ENCODE data around the gene ADCY2. TPM values are rescaled to one million over a fixed set of nuclear protein-coding genes. Genes with fewer than 3 reads are reported as not detected.

Gene ADCY2
- total RNA-seq, 2 experiments from 2014 or later = not detected

DNA sequence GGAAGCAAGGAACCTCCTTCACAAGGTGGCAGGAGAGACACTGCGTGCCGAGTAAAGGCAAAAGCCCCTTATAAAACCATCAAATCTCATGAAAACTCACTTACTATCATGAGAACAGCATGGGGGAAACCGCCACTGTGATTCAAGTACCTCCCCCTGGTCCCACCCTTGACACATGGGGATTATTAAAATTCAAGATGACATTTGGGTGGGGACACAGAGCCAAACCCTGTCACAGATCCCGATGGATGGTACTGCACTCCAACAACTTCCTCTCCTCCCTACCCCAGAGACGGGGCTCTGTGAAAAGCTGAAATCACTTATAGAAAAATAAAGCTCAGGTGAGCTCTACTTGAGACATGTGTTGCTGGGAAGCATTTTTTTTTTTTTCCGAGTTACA lies 10.3 kb upstream of the ADCY2 start:
- Mint-ChIP-seq H3K9me3 (no peaks in the 10 kb centered on the region), H3K4me3 (no peak overlapping the region), H3K36me3 (ENCODE audit: low read depth) (no peaks in the 10 kb centered on the region), H3K27ac (no peak overlapping the region), H3K27me3 (peaks cover 3% of the 10 kb centered on the region), H3K4me1 (no peaks in the 10 kb centered on the region)
- ChIA-PET POLR2A (no interaction called here), CTCF (no interaction called here)
- no peak for DNase-seq

DNA sequence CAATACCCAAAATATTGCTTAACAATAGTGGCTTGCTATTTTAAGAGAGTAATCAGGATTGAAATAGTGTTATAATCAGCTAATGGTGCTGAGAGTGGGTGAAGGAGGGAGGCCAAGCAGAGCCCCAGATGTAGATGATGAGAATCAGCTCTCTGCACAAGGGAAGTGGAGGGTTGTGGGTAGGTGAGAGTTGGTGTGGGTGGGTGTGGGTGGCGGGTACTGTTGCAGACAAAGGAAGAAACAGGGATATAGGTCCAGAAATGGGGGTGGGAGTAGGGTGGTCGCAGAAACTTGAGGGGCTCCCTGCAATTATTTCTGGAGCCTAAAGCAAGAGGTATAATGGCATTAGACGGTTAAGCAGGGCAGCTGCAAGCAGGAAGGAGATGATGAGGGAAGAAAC lies 7.4 kb upstream of the ADCY2 start:
- ChIA-PET CTCF (no interaction called here), POLR2A (no interaction called here)
- no peak for DNase-seq
- Mint-ChIP-seq H3K27ac (no peak overlapping the region), H3K4me1 (no peaks in the 10 kb centered on the region), H3K27me3 (peaks cover 12% of the 10 kb centered on the region), H3K4me3 (no peak overlapping the region), H3K36me3 (ENCODE audit: low read depth) (no peaks in the 10 kb centered on the region), H3K9me3 (no peaks in the 10 kb centered on the region)

DNA sequence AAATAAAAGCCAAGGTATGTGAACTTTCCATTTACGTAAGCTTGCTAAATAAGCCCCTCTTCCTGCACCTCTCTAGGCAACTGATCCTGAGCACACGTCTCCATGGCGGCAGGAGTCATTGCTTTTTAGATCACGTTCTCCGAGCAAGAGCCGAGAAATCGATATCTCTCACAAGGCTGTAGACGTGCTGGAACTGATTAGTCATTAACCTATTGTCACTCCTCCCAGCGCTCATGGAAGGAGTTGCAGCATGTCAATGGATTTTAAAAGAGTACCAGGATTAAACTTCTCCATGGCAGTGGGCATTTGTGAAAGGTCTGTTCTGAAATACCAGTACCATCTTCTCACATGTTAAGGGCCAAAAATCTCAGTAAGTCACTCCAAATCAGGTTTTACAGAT lies 4.7 kb upstream of the ADCY2 start:
- Mint-ChIP-seq H3K36me3 (ENCODE audit: low read depth) (no peaks in the 10 kb centered on the region), H3K4me1 (no peaks in the 10 kb centered on the region), H3K27ac (no peak overlapping the region), H3K27me3 (peaks cover 20% of the 10 kb centered on the region), H3K9me3 (no peaks in the 10 kb centered on the region), H3K4me3 (no peak overlapping the region)
- POLR2A ChIA-PET = no interaction called here
- CTCF ChIA-PET = no interaction called here
- no peak for DNase-seq

DNA sequence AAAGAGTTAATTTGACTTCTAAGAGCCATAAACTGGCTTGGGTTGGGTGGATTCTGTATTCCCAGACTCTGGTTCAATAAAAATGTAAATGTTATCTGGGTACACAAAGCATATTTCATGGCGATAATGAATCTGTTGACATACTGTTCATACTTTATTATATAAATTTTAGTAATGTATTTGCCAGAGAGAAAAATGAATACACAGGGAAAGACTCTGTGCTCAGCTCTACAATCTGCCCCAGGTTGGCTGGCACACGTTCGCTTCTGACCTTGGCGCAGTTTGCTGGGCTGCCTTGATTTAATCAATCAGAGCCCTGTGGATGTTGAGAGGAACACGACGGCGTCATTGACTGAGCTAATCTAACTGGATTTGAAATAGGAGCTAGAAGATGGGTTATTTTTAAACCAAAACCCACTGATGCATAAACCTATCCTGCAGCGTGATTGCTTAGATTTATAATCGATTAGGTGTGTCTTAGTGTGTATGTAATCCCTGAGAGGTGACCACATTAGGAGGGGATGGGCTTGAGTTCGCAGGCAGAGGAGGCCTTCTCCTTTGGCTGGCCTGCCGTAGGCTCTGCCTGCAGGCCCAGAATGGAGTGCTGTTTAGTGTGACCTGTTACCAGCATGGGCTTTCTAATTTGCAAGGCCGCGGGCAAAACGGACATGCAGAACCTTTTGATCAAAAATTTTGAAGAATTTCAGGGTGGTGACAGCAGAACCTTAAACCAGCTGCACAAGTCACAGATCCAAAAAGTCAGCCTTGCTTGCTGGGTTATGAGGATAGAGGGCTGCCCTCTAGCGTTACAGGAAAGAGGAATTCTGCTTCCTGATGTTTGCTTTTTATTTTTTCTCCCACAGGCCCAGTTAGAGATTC lies 3.9 kb upstream of the ADCY2 start:
- ChIA-PET POLR2A (no interaction called here), CTCF (no interaction called here)
- no peaks in the 10 kb centered on the region for H3K9me3 Mint-ChIP-seq
- H3K27me3 Mint-ChIP-seq = peaks cover 25% of the 10 kb centered on the region
- H3K27ac Mint-ChIP-seq = no peak overlapping the region
- DNase-seq = no peak
- no peak overlapping the region for H3K4me3 Mint-ChIP-seq
- H3K36me3 Mint-ChIP-seq (ENCODE audit: low read depth) = no peaks in the 10 kb centered on the region
- H3K4me1 Mint-ChIP-seq = peaks cover 3% of the 10 kb centered on the region

DNA sequence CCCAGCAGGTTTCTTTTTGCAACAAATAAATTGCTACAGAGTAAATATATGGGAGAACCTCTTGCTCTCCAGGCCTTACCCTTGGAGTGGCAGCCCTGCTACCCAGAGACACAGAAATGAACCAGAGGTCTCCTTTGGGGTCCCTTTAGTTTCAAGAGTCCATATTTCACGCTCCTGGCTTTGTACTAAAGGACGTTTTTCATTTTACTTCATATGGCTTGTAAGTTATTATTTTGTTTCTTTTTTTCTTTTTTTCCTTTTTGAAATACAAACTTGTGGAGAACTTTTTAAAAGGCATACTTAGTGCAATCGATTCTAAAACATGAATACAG lies 3.3 kb upstream of the ADCY2 start:
- Mint-ChIP-seq H3K36me3 (ENCODE audit: low read depth) (no peaks in the 10 kb centered on the region), H3K27ac (no peak overlapping the region), H3K4me1 (peaks cover 3% of the 10 kb centered on the region), H3K27me3 (peaks cover 30% of the 10 kb centered on the region), H3K9me3 (no peaks in the 10 kb centered on the region), H3K4me3 (no peak overlapping the region)
- DNase-seq = no peak
- POLR2A ChIA-PET = no interaction called here
- CTCF ChIA-PET = no interaction called here

DNA sequence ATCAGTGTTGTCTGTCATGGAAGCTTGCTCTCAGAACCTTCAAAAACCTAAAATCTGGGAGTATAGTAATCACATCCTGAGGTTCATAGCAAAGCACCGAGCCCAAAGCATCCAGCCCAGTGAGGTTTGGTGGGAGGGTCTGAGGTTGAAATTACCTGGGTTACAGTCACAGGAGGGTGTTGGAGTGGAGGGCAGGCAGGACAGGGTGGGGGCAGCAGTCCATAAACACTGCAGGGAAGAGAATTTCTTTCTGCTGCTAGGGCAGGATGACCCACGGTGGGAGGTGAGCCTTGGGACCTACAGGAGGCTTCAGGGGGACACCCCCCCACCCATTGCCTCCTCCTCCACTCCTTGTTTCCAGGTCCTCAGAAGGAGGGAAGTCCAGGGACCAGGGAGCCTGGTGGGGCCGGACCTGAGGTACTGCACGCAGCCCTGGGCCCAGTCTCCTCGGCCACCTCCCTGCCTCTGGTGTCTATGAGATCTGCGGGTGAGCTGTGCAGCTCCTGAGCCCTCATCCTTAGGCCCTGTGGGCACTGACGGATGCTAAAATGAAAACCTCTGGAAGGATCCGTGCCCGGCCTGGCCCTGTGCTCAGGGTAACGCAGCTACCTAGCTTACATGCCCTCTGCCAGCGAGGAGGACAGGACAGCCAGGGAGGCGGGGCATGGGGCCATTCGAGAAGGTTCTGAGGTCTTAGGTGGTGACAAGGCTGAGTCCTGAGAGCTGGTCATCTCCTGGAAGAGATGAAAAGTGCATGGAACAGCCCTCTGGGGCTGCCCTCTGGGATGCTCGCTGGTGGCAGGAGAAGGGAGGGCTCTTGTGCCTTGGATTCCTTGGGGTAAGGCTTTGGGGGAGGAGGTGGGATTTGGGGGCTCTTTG lies 1.8 kb upstream of the ADCY2 start:
- Mint-ChIP-seq H3K4me1 (peaks cover 3% of the 10 kb centered on the region), H3K9me3 (no peaks in the 10 kb centered on the region), H3K36me3 (ENCODE audit: low read depth) (no peaks in the 10 kb centered on the region), H3K27ac (no peak overlapping the region), H3K4me3 (no peak overlapping the region), H3K27me3 (peaks cover 40% of the 10 kb centered on the region)
- ChIA-PET CTCF (no interaction called here), POLR2A (no interaction called here)
- no peak for DNase-seq

DNA sequence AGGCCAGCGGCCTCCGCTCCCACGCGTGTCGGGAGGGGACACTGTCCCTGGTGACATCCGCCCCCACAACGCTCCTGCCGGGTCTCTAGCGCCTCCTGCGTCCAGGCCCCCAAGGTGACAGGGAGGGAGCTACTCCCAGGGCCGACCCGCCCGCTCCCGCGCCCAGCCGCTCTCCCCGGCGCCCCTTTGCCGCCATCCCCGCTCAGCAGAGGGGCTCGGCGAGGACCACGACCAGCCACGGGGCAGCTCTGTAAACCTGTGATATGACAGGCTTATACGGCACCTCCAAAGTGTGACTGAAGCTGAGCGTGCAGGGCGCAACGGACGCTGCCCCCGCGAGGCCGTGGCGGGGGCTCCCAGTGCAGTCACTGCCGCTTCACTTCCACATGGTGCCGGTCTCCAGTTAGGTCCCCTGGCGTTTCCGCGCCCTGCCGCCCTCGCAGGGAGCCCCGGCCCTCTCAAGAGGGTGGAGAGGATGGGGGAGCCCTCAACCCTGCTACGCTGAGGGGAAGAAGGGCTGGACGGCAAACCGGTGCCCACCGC lies 978 bp upstream of the ADCY2 start:
- no peak overlapping the region for H3K27ac Mint-ChIP-seq
- ChIA-PET CTCF (no interaction called here), POLR2A (no interaction called here)
- peaks cover 40% of the 10 kb centered on the region for H3K27me3 Mint-ChIP-seq
- no peaks in the 10 kb centered on the region for H3K9me3 Mint-ChIP-seq
- H3K36me3 Mint-ChIP-seq (ENCODE audit: low read depth) = no peaks in the 10 kb centered on the region
- H3K4me3 Mint-ChIP-seq = no peak overlapping the region
- DNase-seq = no peak
- H3K4me1 Mint-ChIP-seq = peaks cover 3% of the 10 kb centered on the region

DNA sequence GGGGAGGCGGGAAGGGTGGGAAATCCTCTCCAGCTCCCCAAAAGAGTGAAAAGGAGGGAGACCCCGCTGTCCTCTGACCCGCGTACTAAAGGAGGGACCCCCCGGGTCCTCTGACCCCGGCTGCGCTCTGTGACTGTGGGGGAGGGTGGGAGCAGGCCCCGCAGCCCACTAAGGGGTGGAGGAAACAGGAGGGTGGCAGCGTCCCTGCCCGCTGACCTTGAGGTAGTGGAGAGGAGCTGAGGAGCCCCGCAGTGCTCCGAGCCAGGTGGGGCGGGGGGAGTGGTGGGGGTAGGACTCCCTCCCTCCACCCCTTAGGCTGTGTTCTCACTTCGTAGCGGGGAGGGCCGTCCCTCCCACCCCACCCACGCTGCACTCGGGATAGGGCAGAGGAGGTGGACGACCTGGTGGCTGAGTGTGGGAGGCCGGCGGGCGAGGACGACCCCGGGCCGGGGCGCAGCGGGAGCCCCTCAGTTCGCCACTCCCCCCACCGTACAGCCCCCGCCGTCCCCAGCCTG lies 449 bp upstream of the ADCY2 start:
- CTCF ChIA-PET = no interaction called here
- peaks cover 40% of the 10 kb centered on the region for H3K27me3 Mint-ChIP-seq
- POLR2A ChIA-PET = no interaction called here
- no peaks in the 10 kb centered on the region for H3K36me3 Mint-ChIP-seq (ENCODE audit: low read depth)
- H3K4me3 Mint-ChIP-seq = no peak overlapping the region
- DNase-seq = no peak
- peaks cover 3% of the 10 kb centered on the region for H3K4me1 Mint-ChIP-seq
- no peaks in the 10 kb centered on the region for H3K9me3 Mint-ChIP-seq
- no peak overlapping the region for H3K27ac Mint-ChIP-seq

DNA sequence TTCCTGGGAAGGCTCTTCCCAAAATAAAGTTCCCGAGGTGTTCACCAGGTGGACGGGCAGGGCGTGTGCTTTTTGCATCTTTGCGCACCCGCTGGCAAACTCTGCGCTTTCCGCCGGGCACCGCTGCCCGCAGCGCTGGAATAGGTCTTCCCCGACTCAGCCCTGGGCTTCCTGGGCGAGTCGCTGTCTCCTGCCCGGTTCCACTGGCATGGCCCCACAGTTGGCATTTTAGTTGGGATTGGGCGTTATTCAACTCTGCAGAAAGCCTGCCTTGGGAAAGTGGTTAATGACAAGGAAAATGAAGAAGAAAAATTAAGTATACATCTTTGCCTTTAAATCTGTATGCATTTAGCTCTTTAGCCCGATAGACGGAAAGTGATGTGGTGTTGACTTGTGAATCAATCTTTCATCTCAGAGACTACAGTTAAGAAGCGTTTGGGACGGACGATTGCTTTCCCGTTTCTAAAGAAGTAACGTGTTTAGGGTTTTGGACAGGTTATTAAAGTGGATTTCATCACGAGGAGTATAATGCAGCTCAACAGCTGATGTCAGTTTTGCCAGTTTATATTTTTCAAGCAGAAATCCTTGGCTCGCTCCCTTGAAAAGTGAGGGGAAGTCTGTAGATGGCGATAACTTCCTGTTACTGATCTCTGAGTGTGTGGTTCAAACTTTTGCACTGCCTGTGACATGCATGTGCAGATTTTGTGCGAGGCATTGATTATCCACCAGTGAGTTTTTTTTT lies 946 bp downstream of the ADCY2 start:
- CTCF ChIA-PET = no interaction called here
- Mint-ChIP-seq H3K27ac (no peak overlapping the region), H3K4me1 (peaks cover 3% of the 10 kb centered on the region), H3K4me3 (no peak overlapping the region), H3K27me3 (peaks cover 40% of the 10 kb centered on the region), H3K9me3 (no peaks in the 10 kb centered on the region), H3K36me3 (ENCODE audit: low read depth) (no peaks in the 10 kb centered on the region)
- no peak for DNase-seq
- POLR2A ChIA-PET = no interaction called here

DNA sequence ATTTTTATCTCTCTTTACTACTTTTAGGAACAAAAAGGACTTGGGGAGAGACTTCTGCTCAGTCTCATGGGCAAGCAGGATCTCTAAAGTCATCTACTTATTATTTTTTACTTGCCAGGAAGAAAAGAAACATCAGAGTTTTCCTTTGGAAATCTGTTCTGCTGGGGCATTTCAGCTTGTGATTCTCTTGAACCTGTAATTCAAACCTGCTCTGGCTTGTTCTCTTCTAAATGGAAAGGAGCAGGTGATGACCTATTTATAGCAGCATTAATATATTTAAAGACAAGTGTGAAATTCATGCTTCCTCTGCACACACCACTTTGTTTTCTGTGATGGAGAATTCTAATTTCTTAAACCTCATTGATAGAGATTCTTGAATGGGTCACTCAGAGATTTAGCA lies 2.0 kb downstream of the ADCY2 start:
- DNase-seq = no peak
- no peaks in the 10 kb centered on the region for H3K9me3 Mint-ChIP-seq
- peaks cover 3% of the 10 kb centered on the region for H3K4me1 Mint-ChIP-seq
- H3K27ac Mint-ChIP-seq = no peak overlapping the region
- no peak overlapping the region for H3K4me3 Mint-ChIP-seq
- ChIA-PET POLR2A (no interaction called here), CTCF (no interaction called here)
- peaks cover 37% of the 10 kb centered on the region for H3K27me3 Mint-ChIP-seq
- H3K36me3 Mint-ChIP-seq (ENCODE audit: low read depth) = no peaks in the 10 kb centered on the region

DNA sequence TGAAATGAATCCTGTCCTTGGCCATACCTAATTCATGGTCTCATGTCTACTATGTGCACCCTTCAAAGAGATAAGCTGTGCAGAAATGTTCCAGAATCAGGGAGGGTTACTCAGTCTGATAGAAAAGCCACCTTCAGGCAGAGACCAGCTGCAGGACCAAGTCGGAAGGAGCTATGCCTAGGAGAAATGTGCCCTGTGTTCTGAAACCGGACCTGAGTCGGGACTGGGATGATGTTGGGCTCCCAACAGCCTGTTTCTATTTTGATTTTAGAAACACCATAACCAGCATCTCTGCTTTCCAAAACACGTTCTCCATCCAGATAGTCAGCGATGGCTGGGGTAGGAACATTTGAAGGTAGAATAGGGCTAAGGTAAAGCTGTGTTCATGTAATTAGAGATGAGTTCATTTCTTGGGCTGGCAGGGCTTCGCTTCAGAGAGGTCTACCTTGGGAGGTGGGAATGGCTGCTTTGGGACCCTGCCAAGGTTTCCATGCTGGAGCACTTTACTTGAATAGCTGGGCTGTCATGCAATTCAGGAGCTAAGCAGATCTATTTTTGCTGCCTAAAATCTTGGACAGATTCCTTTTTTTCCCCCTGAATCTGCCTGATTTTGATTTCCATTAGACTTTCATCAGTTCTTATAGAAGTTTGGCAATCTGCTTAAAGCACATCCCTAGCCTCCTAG lies 2.8 kb downstream of the ADCY2 start:
- ChIA-PET CTCF (no interaction called here), POLR2A (no interaction called here)
- peaks cover 3% of the 10 kb centered on the region for H3K4me1 Mint-ChIP-seq
- H3K27ac Mint-ChIP-seq = no peak overlapping the region
- no peak for DNase-seq
- peaks cover 30% of the 10 kb centered on the region for H3K27me3 Mint-ChIP-seq
- no peaks in the 10 kb centered on the region for H3K9me3 Mint-ChIP-seq
- H3K4me3 Mint-ChIP-seq = no peak overlapping the region
- H3K36me3 Mint-ChIP-seq (ENCODE audit: low read depth) = no peaks in the 10 kb centered on the region

DNA sequence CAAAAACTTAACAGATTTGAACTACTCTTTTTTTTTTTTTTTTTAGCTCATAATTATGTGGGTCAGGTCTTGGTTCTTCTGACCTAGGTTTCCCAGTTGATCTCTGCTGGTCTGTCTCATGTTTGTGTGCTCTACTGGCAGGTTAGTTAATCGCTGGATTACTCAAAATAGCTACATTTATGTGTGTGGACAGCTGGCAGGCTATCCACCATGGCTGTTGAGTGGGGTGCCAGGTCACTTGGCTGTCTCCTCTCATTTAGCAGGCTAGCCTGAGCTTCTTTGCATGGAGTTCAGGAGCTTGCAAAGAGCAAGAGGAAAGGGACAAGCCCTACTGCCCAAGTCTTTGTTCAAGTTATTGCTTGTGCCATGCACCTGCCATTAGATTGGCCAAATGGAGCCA lies 9.3 kb downstream of the ADCY2 start:
- H3K4me1 Mint-ChIP-seq = no peaks in the 10 kb centered on the region
- no peaks in the 10 kb centered on the region for H3K27me3 Mint-ChIP-seq
- POLR2A ChIA-PET = no interaction called here
- no peak overlapping the region for H3K27ac Mint-ChIP-seq
- no peak for DNase-seq
- H3K4me3 Mint-ChIP-seq = no peak overlapping the region
- H3K9me3 Mint-ChIP-seq = no peaks in the 10 kb centered on the region
- no peaks in the 10 kb centered on the region for H3K36me3 Mint-ChIP-seq (ENCODE audit: low read depth)
- CTCF ChIA-PET = interaction anchor here (0.6 kb wide), 1 partner anchor 880 kb away, joined by 3 read pairs; no protein-coding TSS in a partner anchor

Measured in activated CD4-positive, alpha-beta T cell treated with anti-CD3 and anti-CD28 coated beads, Interleukin-2, amount 10 ng/mL, durations not matched to agents 7 days and 5 days (primary cell).